ENCODE measurements around the gene SERPINE2.

DNA sequence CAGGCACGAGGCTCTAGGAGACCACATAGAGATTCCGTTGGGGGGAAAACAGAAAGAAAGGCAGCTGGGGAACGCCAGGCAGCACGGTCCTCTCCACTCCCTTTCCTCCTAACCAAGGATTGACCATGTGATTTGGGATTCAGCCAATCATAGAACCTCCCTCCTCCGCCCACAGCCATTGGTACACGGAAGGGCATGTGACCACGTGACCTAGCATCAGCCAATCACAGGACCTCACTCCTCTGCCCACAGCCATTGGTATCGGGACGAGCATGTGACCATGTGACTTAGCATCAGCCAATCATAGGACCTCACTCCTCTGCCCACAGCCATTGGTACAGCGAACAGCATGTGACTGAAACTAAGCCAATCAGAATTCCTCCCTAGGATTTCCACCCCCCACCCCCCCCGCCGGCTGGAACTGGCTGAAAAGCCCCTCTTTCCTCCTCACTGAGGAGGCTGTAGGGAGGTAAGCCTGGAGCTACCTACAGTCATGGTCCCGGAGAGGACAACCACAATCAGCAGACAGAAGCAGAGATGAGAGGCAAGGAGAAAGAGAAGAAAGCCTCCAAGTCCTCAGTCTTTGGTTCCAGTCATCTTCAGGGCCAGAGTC lies 7.6 kb downstream of the SERPINE2 start:
- TF ChIP-seq, protein P1, sequence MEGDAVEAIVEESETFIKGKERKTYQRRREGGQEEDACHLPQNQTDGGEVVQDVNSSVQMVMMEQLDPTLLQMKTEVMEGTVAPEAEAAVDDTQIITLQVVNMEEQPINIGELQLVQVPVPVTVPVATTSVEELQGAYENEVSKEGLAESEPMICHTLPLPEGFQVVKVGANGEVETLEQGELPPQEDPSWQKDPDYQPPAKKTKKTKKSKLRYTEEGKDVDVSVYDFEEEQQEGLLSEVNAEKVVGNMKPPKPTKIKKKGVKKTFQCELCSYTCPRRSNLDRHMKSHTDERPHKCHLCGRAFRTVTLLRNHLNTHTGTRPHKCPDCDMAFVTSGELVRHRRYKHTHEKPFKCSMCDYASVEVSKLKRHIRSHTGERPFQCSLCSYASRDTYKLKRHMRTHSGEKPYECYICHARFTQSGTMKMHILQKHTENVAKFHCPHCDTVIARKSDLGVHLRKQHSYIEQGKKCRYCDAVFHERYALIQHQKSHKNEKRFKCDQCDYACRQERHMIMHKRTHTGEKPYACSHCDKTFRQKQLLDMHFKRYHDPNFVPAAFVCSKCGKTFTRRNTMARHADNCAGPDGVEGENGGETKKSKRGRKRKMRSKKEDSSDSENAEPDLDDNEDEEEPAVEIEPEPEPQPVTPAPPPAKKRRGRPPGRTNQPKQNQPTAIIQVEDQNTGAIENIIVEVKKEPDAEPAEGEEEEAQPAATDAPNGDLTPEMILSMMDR (IDR thresholded peaks at IDR 0.05), result no peak
- TF ChIP-seq POLR2AphosphoS5 (IDR thresholded peaks at IDR 0.05) (no peak), POLR2A (IDR thresholded peaks at IDR 0.05) (no peak)
